BLaER1 (cell line): Measurements from ENCODE around the gene SETMAR.

ENCODE experiments used
- H3K27ac ChIP-seq: shearing (Covaris generic); formaldehyde crosslinking; 2 replicates; pipeline ENCODE4 v1.8.1; 2022
- H3K27me3 ChIP-seq: shearing (Covaris generic); formaldehyde crosslinking; 2 replicates; pipeline ENCODE4 v1.8.1; 2022
- H3K36me3 ChIP-seq: shearing (Covaris generic); formaldehyde crosslinking; 2 replicates; pipeline ENCODE4 v1.8.1; 2022
- H3K4me1 ChIP-seq: shearing (Covaris generic); formaldehyde crosslinking; 2 replicates; pipeline ENCODE4 v1.8.1; 2022
- H3K4me2 ChIP-seq: shearing (Covaris generic); formaldehyde crosslinking; 2 replicates; pipeline ENCODE4 v1.8.1; 2022
- H3K4me3 ChIP-seq: shearing (Covaris generic); formaldehyde crosslinking; 2 replicates; pipeline ENCODE4 v1.8.1; 2022
- H3K9ac ChIP-seq: shearing (Covaris generic); formaldehyde crosslinking; 2 replicates; pipeline ENCODE4 v1.8.1; 2022
- H3K9me3 ChIP-seq: shearing (Covaris generic); formaldehyde crosslinking; 2 replicates; pipeline ENCODE4 v1.8.1; 2022
- H4K20me1 ChIP-seq: shearing (Covaris generic); formaldehyde crosslinking; 2 replicates; pipeline ENCODE4 v1.8.1; 2022
- Cebpa-rat ChIP-seq: shearing (Covaris generic); IDR thresholded peaks from 2 replicates; pipeline ENCODE4 v1.8.1; 2022

SETMAR gene

DNA sequence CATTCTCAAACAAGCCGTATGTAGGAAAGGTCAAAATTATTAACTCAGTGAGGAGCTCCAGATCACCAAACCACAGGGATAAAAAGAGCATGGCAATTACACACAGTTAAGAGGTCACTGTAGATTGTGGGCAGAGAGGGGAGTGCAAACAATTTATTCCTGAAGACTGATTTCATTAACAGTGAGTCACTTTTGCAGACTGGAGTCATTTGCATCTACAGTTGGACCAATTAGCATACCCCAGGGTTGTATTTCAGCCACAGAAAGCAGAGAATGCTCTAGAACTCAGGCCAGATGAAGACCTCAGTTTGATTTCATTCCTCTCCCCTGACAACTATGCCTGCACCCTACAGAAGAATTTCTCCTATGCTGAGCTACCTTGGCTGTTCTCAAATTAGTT is 40.1 kb downstream of the SETMAR start:
- TF ChIP-seq Cebpa-rat: no peak
- H3K4me2 ChIP-seq: no peak overlapping the region

GRCh38 chr3:4350789-4351163 is 47.6 kb downstream of the SETMAR start:
- Histone ChIP-seq H4K20me1 (no peaks in the 10 kb centered on the region), H3K4me3 (no peak overlapping the region), H3K4me2 (peak overlapping the region; percentile 10; the same call in 1 of the 2 replicates), H3K36me3 (no peaks in the 10 kb centered on the region), H3K27me3 (no peaks in the 10 kb centered on the region), H3K27ac (no peak overlapping the region), H3K9me3 (0 out of 2 replicates have a peak, but pooled peaks cover 4% of the 10 kb centered on the region), H3K4me1 (no peaks in the 10 kb centered on the region), H3K9ac (no peak overlapping the region)
- TF ChIP-seq Cebpa-rat: no peak

More for the DNA sequence above, 40.1 kb downstream of the SETMAR start:
- Histone ChIP-seq H3K27me3 (no peaks in the 10 kb centered on the region), H3K9me3 (0 out of 2 replicates have a peak, but pooled peaks cover 3% of the 10 kb centered on the region), H4K20me1 (no peaks in the 10 kb centered on the region), H3K9ac (no peak overlapping the region), H3K4me1 (no peaks in the 10 kb centered on the region), H3K27ac (no peak overlapping the region), H3K36me3 (no peaks in the 10 kb centered on the region; the same call in 1 of the 2 replicates), H3K4me3 (no peak overlapping the region)

DNA sequence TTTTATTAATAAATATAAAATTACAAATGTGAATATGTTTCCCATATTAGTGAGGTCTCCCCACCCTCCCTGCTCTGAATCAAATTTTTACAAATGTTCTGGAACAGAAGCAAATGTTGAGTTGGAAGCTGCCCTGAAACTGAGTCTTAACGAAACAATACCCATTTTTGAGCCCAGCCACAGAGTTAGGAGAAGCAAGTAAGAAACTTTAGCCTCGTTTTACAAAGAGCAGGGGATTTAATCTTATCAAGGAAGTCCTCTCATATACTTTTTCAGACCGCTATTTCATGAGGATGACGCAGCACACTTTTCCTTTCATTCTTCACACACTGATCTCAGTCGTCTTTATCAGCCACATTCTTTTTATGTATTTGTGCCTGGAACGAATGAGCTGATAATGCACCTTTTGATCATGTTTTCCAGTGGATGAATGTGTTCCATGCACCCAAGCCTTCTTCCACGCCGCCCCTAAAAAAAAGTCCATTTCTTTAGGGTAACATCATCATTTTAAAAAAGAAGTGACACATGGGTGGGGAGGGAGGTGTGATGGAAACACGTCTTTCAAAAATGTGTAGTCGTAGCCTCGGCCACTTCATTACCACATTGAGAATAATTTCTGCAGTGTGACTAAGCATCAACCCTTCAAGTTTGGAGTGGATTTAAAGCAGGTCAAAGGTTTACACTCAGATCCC is 48.1 kb downstream of the SETMAR start:
- Histone ChIP-seq H3K27me3 (no peaks in the 10 kb centered on the region), H3K9me3 (0 out of 2 replicates have a peak, but pooled peaks cover 4% of the 10 kb centered on the region), H3K36me3 (no peaks in the 10 kb centered on the region), H3K4me3 (no peak overlapping the region), H3K9ac (no peak overlapping the region), H3K4me2 (peak overlapping the region; percentile 10; the same call in 1 of the 2 replicates), H3K27ac (no peak overlapping the region), H3K4me1 (no peaks in the 10 kb centered on the region), H4K20me1 (no peaks in the 10 kb centered on the region)
- no peak for TF ChIP-seq Cebpa-rat

DNA sequence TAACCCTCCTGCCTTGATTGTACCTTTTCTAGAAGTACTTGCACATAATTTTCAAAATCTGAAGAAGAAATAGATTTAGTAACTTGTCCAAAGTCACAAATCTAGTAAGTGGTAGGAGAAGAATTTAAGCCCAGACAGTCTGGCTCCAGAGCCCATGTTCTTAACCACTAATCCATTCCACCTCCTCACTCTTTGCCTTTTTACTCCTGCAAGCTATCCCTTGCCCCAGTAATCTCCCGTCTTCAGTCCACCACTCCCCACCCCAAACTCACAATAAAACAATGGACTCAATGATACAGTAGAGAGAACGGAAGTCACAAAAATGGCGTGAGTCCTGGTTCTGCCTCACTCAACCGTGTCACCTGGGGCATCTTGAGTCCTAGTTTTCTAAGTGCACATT is 48.7 kb downstream of the SETMAR start:
- Histone ChIP-seq H3K36me3 (no peaks in the 10 kb centered on the region), H3K4me1 (no peaks in the 10 kb centered on the region), H3K27me3 (no peaks in the 10 kb centered on the region), H3K9me3 (0 out of 2 replicates have a peak, but pooled peaks cover 4% of the 10 kb centered on the region), H3K9ac (no peak overlapping the region), H3K4me3 (no peak overlapping the region), H3K4me2 (no peak overlapping the region), H3K27ac (no peak overlapping the region), H4K20me1 (no peaks in the 10 kb centered on the region)
- no peak for TF ChIP-seq Cebpa-rat

DNA sequence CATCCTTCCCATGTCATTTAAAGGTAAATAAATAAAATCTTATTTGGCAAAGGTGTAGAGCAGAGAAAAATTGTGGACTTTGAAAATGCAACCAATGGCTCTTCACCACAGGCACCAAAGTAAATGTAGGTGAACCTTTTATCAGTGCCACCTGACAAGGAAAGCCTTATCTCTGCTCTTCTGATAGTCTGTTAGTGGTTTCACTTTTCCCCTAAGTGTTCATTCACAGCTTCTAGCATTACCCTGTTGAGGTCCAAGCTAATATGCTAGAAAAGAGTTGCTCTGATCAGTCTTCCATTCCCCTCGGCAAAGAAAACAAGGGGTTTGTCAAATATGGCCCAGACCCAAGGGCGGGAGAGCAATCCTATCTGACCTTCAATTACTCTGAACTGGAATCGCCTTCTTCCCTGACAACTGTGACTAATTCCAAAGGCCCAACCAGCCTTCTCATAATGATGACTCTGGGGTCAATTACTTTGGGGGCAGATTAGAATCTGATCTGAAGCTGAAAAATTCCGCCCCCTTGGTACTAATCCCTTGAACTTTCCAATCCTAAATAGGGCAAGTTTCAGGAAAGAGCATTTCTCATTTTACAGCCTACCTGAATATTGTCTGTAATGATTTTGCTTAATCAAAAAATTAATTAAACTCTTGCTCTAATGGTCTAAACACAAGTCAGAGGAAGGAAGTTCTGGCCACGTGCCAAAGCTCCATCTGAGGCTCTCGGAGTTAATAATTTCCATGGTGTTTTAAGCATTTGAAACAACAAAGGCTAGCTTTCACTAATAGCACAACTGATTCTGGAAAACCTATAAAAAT is 52.4 kb downstream of the SETMAR start:
- H3K9ac ChIP-seq: no peak overlapping the region
- no peaks in the 10 kb centered on the region for H3K9me3 ChIP-seq
- TF ChIP-seq Cebpa-rat: no peak
- H4K20me1 ChIP-seq: no peaks in the 10 kb centered on the region
- H3K4me2 ChIP-seq: no peak overlapping the region
- H3K27ac ChIP-seq: no peak overlapping the region
- no peak overlapping the region for H3K4me3 ChIP-seq
- no peaks in the 10 kb centered on the region for H3K36me3 ChIP-seq
- H3K27me3 ChIP-seq: no peaks in the 10 kb centered on the region
- H3K4me1 ChIP-seq: no peaks in the 10 kb centered on the region

GRCh38 chr3:4356220-4356540 is 53.0 kb downstream of the SETMAR start:
- Histone ChIP-seq H4K20me1 (no peaks in the 10 kb centered on the region), H3K4me3 (no peak overlapping the region), H3K9ac (no peak overlapping the region), H3K27me3 (no peaks in the 10 kb centered on the region), H3K36me3 (no peaks in the 10 kb centered on the region), H3K4me2 (no peak overlapping the region), H3K9me3 (no peaks in the 10 kb centered on the region), H3K27ac (no peak overlapping the region), H3K4me1 (no peaks in the 10 kb centered on the region)
- TF ChIP-seq Cebpa-rat: no peak

DNA sequence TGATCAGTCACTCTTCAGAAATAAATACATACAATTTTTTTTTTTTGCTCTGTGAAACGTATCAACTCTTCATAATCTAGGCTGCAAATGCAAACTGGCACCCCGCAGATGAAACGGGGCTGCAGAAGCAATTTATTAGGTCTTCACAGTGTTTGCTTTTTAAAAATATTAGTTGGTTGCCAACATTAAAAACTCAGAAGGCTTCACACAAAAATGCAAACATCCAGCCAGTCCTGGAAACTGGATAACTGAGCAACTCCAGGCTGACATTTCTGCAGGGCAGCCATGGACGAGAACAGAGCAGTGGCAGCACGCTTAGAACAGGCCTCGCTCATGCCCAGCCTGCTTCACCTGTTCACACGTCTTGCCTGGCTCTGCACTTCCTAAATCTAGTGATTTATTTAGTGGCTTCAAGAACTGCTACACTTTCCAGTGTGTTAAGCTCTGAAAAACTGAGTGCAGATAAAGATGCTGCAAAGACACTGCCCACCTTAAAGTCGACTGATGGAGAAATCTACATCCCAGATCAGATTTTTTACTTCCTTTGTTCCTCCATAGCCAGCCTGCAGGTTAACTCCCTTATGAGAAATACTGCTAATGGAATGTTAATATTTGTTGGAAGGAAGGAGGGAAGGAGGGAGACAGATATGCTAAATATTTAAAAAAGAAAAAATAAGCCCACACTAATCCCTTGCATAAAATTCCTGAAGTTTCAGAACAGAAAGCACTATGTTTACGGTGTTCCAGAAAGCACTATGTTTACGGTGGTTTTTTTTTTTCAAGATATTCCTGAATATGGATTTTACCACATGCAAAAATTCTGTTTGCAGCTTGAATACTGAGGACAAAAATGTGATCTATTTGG is 53.6 kb downstream of the SETMAR start:
- Histone ChIP-seq H3K9ac (no peak overlapping the region), H3K9me3 (no peaks in the 10 kb centered on the region), H3K27me3 (no peaks in the 10 kb centered on the region), H3K4me2 (no peak overlapping the region), H4K20me1 (no peaks in the 10 kb centered on the region), H3K36me3 (peaks cover 3% of the 10 kb centered on the region), H3K4me1 (no peaks in the 10 kb centered on the region), H3K27ac (no peak overlapping the region), H3K4me3 (no peak overlapping the region)
- no peak for TF ChIP-seq Cebpa-rat

GRCh38 chr3:4358273-4358672 is 55.1 kb downstream of the SETMAR start:
- no peak overlapping the region for H3K4me3 ChIP-seq
- no peak for TF ChIP-seq Cebpa-rat
- no peak overlapping the region for H3K27ac ChIP-seq
- H3K9ac ChIP-seq: no peak overlapping the region
- no peaks in the 10 kb centered on the region for H4K20me1 ChIP-seq
- H3K4me1 ChIP-seq: no peaks in the 10 kb centered on the region
- no peak overlapping the region for H3K4me2 ChIP-seq
- peaks cover 8% of the 10 kb centered on the region for H3K36me3 ChIP-seq
- no peaks in the 10 kb centered on the region for H3K27me3 ChIP-seq
- H3K9me3 ChIP-seq: no peaks in the 10 kb centered on the region

DNA sequence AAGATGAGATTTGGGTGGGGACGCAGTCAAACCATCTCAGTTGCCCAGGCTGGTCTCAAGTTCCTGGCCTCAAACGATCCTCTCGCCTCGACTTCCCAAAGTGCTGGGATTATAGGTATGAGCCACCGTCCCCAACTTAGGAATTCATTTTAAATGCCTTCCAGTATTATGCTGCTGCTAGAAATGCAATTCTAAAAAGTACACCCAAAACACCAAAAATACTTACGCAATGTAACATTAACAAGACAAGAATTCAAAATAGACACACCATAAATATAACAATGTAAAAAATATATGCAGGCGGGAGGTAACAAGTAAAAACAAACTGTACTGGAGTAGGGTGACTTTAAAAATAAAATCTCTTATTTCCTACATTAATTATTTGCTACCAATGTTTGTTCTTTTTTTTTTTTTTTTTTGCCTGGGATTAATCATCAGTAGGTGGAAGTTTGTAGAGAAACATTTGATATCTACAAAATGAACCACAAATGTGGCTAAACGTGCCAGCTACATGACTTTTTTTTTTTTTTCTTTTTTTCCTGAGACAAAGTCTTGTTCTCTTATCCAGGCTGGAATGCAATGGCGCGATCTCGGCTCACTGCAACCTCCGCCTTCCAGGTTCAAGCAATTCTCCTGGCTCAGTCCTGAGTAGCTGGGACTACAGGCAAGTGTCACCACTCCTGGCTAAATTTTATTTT is 56.8 kb downstream of the SETMAR start:
- Histone ChIP-seq H3K4me3 (no peak overlapping the region), H3K4me2 (no peak overlapping the region), H3K27me3 (no peaks in the 10 kb centered on the region), H3K4me1 (no peaks in the 10 kb centered on the region), H3K9me3 (no peaks in the 10 kb centered on the region), H3K9ac (no peak overlapping the region), H3K36me3 (peaks cover 8% of the 10 kb centered on the region), H4K20me1 (no peaks in the 10 kb centered on the region), H3K27ac (no peak overlapping the region)
- no peak for TF ChIP-seq Cebpa-rat
